GM21717 (cell line): ENCODE data around the gene ANTXR1.

Experiments
- ATAC-seq: cut with Tn5 transposase; IDR thresholded peaks from one replicate; pipeline ENCODE4 v1.9.1; 2021; ENCODE audit warnings: mild to moderate bottlenecking, moderate library complexity; ENCODE audit not compliant: unreplicated experiment

Gene ANTXR1

DNA sequence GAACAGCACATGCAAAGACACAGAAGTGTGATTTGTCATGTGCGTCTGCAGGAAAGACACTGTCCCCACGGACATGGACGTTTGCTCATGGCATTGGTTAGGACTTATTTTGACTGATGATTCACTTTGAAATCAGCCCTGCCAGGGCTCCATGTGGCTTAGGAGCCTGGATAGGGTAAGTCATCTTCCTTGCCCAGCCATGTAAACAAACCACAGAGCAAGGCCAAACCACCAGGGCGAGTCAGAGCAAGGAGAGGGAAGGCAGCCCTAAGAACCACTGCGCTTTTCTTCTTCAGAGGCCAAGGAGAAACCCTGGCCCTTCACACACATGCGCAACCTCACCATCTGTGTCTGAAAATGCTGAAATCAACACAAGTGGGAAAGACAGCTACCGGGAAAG, 285.3 kb downstream of the ANTXR1 start:
- no peak for ATAC-seq

DNA sequence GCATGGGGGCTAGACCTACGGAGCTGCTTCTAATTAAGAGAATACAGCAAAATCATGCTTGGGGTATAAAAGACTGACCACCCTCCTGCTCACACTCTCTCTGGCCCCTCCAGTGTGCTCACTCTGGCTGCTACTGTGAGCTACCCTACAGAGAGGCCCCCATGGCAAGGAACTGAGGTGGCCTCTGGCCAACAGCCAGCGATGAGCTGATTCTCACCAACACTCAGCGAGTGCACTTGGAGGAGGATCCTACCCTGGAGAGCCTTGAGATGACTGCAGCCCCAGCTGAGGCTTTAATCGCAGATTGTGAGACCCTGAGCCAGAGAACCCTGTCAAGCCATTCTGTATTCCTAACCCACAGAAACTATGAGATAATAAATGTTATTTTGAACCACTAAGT, 285.9 kb downstream of the ANTXR1 start:
- ATAC-seq, result no peak
